Measurements from ENCODE around the gene PAX2.

The PAX2 gene

DNA sequence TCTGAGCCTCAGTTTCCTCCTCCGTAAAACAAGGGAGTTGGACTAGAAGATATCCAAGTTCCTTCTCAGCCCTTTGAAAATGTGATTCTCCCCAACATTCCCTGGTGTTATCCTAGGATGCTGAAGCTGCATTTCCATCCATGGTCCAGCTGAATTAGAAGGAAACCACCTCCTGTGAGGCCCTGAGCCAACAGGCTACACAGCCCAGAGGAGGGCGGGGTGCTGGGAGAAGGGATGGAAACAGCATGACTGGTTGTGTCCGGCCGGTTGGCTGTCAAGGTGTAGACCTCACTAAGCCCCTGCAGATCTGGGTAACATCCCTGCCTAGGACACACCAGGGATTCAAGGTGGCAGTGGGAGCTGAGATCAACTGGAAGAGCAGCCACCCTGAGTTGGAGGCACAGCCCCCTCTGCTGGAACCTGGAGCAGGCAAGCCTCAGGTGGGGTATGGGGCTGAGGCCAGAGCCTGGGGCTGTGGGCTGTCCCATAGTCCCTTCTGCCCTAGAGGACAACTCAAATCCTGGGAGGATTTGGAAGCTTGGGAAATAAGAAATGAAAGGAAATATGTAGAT is 72.0 kb downstream of the PAX2 start:
- Histone ChIP-seq H4K20me1 (ENCODE audit: insufficient read depth, low read length) (no peaks in the 10 kb centered on the region), H3K4me1 (ENCODE audit: low read length) (no peaks in the 10 kb centered on the region), H3K36me3 (replicated peaks; ENCODE audit: insufficient read depth, low read length) (no peaks in the 10 kb centered on the region), H3K79me2 (ENCODE audit: low read length) (no peaks in the 10 kb centered on the region), H3K27me3 (replicated peaks; ENCODE audit: insufficient read depth, low read length) (peaks cover 94% of the 10 kb centered on the region), H3K9me2 (replicated peaks; ENCODE audit: insufficient read depth, low read length) (no peaks in the 10 kb centered on the region), H3K27ac (ENCODE audit: low read length) (no peak overlapping the region), H3K4me2 (ENCODE audit: low read depth, low read length) (no peak overlapping the region), H2AFZ (ENCODE audit: low read length) (no peak overlapping the region), H3F3A (ENCODE audit: insufficient read depth, low read length) (no peaks in the 10 kb centered on the region), H3K9me3 (replicated peaks; ENCODE audit: insufficient read depth, low read length) (no peaks in the 10 kb centered on the region), H3K9ac (ENCODE audit: low read length) (no peak overlapping the region), H3K4me3 (ENCODE audit: low read length) (no peak overlapping the region)
- TF ChIP-seq EZH2 (optimal IDR thresholded peaks at IDR 0.05; ENCODE audit: low read depth, low read length): no peak
- TF ChIP-seq, protein P1, sequence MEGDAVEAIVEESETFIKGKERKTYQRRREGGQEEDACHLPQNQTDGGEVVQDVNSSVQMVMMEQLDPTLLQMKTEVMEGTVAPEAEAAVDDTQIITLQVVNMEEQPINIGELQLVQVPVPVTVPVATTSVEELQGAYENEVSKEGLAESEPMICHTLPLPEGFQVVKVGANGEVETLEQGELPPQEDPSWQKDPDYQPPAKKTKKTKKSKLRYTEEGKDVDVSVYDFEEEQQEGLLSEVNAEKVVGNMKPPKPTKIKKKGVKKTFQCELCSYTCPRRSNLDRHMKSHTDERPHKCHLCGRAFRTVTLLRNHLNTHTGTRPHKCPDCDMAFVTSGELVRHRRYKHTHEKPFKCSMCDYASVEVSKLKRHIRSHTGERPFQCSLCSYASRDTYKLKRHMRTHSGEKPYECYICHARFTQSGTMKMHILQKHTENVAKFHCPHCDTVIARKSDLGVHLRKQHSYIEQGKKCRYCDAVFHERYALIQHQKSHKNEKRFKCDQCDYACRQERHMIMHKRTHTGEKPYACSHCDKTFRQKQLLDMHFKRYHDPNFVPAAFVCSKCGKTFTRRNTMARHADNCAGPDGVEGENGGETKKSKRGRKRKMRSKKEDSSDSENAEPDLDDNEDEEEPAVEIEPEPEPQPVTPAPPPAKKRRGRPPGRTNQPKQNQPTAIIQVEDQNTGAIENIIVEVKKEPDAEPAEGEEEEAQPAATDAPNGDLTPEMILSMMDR (IDR thresholded peaks at IDR 0.05; ENCODE audit: low read length): peak; percentile 13
- DNase-seq: no peak

DNA sequence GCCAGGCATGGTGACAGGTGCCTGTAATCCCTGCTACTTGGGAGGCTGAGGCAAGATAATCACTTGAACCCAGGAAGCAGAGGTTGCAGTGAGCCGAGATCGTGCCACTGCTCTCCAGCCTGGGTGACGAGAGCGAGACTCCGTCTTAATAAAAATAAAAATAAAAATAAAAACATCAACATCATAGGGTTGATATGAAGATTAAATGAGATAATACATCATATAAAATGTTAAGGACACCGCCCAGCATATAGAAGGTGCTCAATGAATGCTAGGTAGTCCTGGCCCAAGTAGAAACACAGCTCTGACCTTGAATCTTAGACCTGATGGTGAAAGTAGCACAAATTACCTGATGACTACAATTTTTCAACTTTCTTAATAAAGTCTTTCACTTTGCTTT is 74.0 kb downstream of the PAX2 start:
- TF ChIP-seq, protein P1 (IDR thresholded peaks at IDR 0.05; ENCODE audit: low read length): no peak
- TF ChIP-seq EZH2 (optimal IDR thresholded peaks at IDR 0.05; ENCODE audit: low read depth, low read length) (no peak), EZH2phosphoT487 (IDR thresholded peaks at IDR 0.05; ENCODE audit: low read length) (no peak)
- DNase-seq: no peak
- no peak overlapping the region for H3K4me2 ChIP-seq (ENCODE audit: low read depth, low read length)
- no peaks in the 10 kb centered on the region for H3K9me2 ChIP-seq (replicated peaks; ENCODE audit: insufficient read depth, low read length)
- H4K20me1 ChIP-seq (ENCODE audit: insufficient read depth, low read length): no peaks in the 10 kb centered on the region
- H3F3A ChIP-seq (ENCODE audit: insufficient read depth, low read length): no peaks in the 10 kb centered on the region
- no peaks in the 10 kb centered on the region for H3K79me2 ChIP-seq (ENCODE audit: low read length)
- H3K27me3 ChIP-seq (replicated peaks; ENCODE audit: insufficient read depth, low read length): peaks cover 92% of the 10 kb centered on the region
- no peak overlapping the region for H3K4me3 ChIP-seq (ENCODE audit: low read length)
- H3K4me1 ChIP-seq (ENCODE audit: low read length): no peaks in the 10 kb centered on the region
- no peaks in the 10 kb centered on the region for H3K36me3 ChIP-seq (replicated peaks; ENCODE audit: insufficient read depth, low read length)
- no peaks in the 10 kb centered on the region for H3K9me3 ChIP-seq (replicated peaks; ENCODE audit: insufficient read depth, low read length)
- no peak overlapping the region for H3K9ac ChIP-seq (ENCODE audit: low read length)
- no peak overlapping the region for H3K27ac ChIP-seq (ENCODE audit: low read length)
- no peak overlapping the region for H2AFZ ChIP-seq (ENCODE audit: low read length)

DNA sequence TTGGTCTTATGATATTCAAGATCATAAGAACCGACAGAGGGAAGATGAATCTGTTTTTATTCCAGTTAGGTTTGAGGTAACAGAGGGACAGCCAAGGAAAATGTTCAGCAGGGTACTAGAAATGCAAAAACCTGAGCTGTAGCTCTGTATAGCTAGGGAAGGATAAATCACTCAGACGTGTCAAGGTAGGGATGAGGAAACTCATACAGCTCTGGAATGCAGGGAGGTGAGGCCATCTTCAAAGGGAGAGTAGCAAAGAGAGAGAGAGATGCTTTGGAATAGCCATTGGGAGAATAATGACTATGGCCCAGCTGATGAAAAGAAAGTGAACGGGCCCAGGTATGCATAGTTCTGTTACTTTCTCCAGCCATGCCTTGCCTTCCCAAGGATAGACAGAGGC is 77.8 kb downstream of the PAX2 start:
- H3K36me3 ChIP-seq (replicated peaks; ENCODE audit: insufficient read depth, low read length): no peaks in the 10 kb centered on the region
- no peak overlapping the region for H3K9ac ChIP-seq (ENCODE audit: low read length)
- H3K79me2 ChIP-seq (ENCODE audit: low read length): no peaks in the 10 kb centered on the region
- peaks cover 89% of the 10 kb centered on the region for H3K27me3 ChIP-seq (replicated peaks; ENCODE audit: insufficient read depth, low read length)
- TF ChIP-seq EZH2 (optimal IDR thresholded peaks at IDR 0.05; ENCODE audit: low read depth, low read length) (no peak), EZH2phosphoT487 (IDR thresholded peaks at IDR 0.05; ENCODE audit: low read length) (no peak)
- TF ChIP-seq, protein P1 (IDR thresholded peaks at IDR 0.05; ENCODE audit: low read length): no peak
- no peaks in the 10 kb centered on the region for H3K9me2 ChIP-seq (replicated peaks; ENCODE audit: insufficient read depth, low read length)
- DNase-seq: no peak
- no peak overlapping the region for H3K27ac ChIP-seq (ENCODE audit: low read length)
- 0 out of 2 replicates have a peak, but pooled peaks cover 4% of the 10 kb centered on the region for H3K4me1 ChIP-seq (ENCODE audit: low read length)
- no peak overlapping the region for H2AFZ ChIP-seq (ENCODE audit: low read length)
- H3K4me2 ChIP-seq (ENCODE audit: low read depth, low read length): no peak overlapping the region
- H3F3A ChIP-seq (ENCODE audit: insufficient read depth, low read length): no peaks in the 10 kb centered on the region
- H3K9me3 ChIP-seq (replicated peaks; ENCODE audit: insufficient read depth, low read length): no peaks in the 10 kb centered on the region
- no peaks in the 10 kb centered on the region for H4K20me1 ChIP-seq (ENCODE audit: insufficient read depth, low read length)
- no peak overlapping the region for H3K4me3 ChIP-seq (ENCODE audit: low read length)
